GM21515 (cell line): ENCODE data around the gene SHB.
A peak's percentile ranks its signal among the peaks of the same experiment; 100 is the strongest.
"Not testable (repeated sequence)": the region's sequence is repeated elsewhere in the genome, so short reads cannot be mapped to it uniquely, and the experiment has no call there.

Experiments
- ATAC-seq: cut with Tn5 transposase; IDR thresholded peaks from one replicate; pipeline ENCODE4 v1.9.1; 2021; ENCODE audit not compliant: unreplicated experiment

Gene SHB

GRCh38 chr9:38064842-38065368 lies 4.1 kb downstream of the SHB start:
- ATAC-seq, result no peak

DNA sequence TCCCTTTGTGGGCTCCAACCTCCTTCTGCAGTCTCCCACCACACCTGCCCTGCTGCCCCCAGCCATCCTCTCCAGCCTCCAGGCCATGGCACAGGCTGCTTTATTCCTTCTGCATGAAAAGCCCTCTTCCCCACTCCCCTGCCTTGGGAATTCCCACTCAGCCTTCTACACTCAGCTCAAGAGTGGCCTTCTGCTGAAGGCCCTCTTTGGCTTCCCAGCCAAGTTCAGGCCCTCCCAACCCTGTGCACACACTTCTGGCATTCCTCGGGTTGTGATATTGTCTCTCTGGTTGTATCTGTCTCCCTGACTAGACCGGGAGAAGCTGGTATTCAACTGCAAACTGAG lies 5.7 kb downstream of the SHB start:
- ATAC-seq, result no peak

DNA sequence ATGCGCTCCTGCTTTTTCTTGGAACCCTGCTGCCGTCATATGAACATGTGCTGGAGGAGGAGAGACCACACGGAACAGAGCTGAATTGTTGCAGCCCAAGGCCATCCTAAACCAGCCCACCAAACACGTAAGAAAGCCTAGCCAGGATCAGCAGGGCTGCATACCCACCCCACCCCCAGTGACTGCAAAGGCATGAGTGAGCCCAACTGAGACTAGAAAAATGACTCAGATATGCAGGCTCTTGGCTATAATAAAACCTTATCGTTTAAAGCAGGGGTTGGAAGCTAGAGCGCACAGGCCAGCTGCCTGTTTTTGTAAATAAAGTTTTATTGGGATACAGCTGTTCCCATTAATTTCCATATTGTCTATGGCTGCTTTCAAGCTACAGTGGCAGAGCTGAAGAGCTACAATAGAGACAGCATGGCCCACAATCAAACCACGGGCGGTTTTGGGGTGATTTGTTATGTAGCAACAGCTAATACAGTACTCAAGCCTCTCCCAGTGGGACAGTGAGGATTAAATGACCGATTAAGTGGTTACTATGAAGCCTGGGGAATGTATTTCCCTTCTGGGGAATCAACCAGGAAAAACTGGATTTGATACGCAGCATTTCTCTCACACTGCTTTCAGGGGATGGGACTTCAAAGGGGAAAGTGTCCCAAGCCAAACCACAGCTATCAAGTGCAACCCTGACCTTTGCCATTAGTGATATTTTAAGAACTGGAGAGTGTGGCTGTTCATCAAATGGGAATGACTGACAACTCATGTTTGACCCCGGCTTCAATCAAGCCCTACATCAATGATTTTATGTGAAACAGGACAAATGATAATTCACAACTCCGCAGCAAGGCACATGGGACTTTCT lies 6.3 kb downstream of the SHB start:
- ATAC-seq, result no peak

GRCh38 chr9:38062106-38062497 lies 6.9 kb downstream of the SHB start:
- no peak for ATAC-seq

- peak; percentile 61 for ATAC-seq
Measured at GRCh38 chr9:38061326-38061977, 7.6 kb downstream of the SHB start.

- ATAC-seq, result no peak
Measured at GRCh38 chr9:38060681-38061080, 8.3 kb downstream of the SHB start.

DNA sequence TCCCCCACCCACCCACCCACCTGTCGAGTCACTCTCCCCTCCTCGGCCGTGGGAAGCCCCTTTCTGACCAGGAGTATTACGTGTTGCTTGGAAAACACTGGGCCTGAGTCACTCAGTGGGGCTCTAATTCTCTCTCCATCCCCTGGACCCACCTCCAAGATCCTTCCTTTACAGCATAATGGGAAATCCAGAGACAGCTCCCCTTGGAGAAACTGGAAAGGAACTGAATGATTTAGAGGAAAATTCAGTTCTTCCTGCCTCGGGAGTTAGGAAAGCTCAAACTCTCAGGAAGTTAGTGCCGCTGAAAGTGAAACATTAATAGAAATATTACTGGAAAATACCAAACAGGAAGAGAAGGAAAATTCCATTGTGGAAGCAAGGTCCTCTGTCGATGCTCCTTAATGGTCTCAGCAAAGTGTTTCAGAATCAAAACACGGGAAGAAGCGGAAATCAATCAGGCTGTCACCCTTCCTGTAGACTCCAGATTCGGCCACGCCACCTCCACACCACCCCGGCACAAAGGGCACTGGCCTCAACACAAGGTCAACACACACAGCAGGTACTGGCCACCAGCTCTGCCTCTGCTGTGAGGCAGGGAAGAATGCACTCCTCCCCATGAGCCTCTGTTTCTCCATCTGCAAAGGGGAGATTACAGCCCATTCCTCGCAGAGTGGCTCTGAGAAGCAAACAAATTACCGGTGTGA lies 9.6 kb downstream of the SHB start:
- no peak for ATAC-seq

GRCh38 chr9:38058452-38059232 lies 10.4 kb downstream of the SHB start:
- ATAC-seq, result no peak

- no peak for ATAC-seq
Measured at GRCh38 chr9:38057416-38058195, 11.4 kb downstream of the SHB start.

DNA sequence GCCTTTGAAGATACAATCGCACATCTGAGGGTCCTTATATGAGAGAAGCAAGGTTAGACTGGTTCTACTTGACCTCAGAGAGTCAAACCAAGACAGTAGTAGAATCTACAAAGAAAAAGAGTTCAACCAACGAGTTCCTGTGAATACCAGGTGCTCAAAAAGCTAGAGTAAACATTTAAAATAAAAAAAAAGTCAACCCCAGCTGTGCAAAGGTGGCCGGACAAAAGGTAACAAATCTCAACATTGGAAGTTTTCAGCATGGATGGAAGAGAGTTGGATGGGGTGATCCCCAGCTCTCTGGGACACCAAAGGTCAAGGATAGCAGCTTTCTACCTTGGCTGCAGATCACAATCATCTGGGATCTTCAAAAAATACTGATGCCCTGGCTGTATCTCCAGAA lies 14.4 kb downstream of the SHB start:
- no peak for ATAC-seq

DNA sequence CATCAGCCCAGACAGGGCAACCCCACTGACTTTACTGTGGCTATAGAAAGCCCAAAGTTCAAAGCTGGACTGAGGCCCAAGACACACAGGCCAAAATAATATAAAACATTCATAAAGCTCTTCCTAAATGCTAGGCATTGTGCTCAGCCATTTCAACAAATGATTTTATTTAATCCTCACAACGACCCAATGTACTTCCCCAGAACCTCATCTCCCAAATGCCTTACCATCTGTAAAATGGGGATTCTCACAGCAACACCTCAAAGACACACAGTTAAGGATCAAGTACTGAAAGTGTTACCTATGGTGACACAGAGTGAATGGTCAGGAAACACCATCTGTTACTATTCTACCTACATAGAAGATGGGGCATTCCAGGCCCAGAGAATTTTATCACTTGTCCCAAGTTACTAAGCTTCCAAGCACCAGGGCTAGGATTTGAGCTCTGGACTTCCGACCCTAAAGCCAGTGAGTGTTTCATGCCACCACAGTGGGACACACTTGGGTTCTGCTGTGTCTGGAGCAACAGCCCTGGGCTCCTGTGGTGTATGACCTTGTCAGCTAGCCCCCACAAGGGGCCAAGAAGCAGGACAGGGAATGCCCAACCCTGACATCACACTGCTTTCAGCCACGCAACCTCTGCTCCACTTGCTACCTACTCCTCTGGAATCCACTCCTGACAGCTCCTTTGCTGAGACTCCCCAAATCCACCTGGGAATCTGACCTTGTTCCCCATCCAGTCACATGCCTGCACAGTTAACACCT lies 15.1 kb downstream of the SHB start:
- no peak for ATAC-seq

GRCh38 chr9:38051780-38052546 lies 17.1 kb downstream of the SHB start:
- ATAC-seq, result no peak

DNA sequence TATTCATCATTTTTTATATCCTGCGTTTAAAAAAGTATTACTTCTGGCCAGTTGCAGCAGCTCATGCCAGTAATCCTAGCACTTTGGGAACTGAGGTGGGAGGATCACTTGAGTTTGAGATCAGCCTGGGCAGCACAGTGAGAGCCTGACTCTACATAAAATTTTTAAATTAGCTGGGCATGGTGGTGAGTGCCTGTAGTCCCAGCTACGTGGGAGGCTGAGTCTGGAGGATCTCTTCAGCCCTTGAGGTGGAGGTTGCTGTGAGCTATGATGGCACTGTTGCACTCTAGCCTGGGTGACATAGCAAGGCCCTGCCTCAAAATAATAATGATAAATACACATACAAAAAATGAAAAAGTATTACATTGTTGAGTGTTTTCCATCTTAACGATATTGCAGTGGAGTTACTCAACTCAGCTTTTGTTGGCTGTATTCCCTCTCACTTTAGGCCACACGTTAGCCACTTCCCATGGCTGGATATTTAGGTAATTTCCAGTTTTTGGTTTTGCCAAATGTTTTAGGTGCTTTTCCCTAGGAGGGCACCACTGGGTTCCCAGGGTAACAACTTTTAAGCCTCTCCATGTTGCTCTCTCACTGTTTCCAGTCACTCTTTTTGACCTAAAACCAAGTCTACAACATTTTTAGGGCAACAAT lies 20.6 kb downstream of the SHB start:
- ATAC-seq, result no peak

GRCh38 chr9:38047301-38048251 lies 21.5 kb downstream of the SHB start:
- ATAC-seq, result no peak

DNA sequence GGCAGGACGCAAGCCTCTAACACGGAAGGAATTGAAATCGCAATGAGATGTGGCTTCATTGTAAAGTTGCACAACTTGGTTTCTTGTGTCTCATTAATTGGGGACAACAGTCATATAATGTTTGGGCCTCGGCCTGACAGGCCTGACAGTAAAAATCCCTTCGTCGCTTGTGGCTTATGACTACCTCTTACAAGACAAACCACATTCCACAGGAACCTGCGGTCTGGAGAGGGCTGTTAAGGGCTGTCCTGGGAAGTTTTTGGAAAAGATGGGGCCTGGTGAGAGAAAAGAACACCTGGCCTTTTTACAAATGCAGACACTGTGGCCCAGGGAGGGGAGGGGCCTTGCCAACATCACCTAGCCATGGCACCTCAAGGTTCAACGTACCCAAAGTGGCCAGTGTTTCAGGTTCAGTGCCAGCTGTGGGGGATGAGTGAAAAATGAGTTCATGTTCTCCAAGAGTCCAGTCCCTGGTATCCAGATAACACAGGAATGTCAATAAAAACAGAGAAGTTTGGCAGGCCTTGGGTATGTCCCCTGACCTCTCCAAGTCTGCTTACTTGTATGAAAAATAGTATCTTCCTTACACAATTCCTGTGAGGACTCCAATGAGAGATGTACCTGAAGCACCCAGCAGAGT lies 22.2 kb downstream of the SHB start:
- no peak for ATAC-seq

DNA sequence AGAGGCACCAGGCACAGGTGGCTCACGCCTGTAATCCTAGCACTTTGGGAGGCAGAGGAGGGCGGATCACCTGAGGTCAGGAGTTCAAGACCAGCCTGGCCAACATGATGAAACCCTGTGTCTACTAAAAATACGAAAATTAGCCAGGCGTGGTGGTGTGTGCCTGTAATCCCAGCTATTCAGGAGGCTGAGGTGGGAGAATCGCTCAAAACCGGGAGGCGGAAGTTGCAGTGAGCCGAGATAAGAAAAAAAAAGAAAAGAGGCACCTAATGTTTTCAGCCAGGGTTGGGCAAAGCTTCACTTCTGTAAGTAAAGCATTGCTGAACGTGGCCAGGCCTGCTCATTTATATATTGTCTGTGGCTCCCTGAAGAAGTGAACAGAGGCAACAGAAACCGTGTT lies 23.1 kb downstream of the SHB start:
- ATAC-seq, result not testable (repeated sequence)

DNA sequence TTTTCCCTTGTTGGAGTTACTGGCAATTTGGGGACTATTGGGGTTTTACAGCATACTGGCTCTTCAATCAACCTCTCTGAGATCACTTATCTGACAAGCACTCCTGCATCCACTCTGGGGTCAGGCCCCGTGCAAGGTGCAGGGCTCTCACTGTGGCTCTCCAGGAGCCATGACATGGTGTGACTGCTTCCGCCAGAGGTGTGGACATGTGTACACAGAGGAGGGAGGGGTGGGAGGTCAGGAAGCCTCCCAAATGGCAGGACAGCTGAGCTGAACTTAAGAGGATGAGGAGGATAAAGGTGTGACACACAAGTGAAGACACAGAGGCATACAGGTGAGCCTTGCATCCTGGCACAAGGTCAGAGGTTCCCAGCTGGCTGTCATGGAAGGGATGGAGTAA lies 24.3 kb downstream of the SHB start:
- ATAC-seq, result no peak
